ENCODE measurements around the gene ITIH5.

The ITIH5 gene

DNA sequence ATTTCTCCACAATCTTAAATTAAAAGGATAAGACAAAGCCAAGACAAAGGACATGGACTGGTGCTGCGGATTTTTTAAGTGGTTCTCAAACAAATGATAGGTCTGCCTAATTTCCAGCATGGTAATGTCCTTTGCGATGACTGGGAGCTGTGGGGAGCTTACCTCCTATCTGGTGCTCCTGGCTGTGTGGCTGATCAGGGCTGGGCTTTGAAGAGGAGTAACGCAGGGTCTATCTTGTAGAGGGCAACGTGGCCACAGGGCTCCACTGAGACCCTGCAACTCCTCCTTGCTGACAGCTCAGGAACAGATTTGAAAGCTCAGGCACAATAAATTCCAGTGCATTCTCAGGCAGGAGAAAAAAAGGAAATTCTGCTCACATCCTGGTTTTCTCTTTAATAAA lies 152.8 kb downstream of the ITIH5 start:
- H3K4me3 ChIP-seq (ENCODE audit: low read depth, low read length) = no peak overlapping the region
- TF ChIP-seq POLR2A (IDR thresholded peaks at IDR 0.05; ENCODE audit: extremely low read depth, insufficient read length) = no peak
- no peak for TF ChIP-seq MYC (IDR thresholded peaks at IDR 0.05; ENCODE audit: low read depth, low read length)
- TF ChIP-seq MAX (IDR thresholded peaks at IDR 0.05; ENCODE audit: low read depth, low read length) = no peak
- TF ChIP-seq, protein P1, sequence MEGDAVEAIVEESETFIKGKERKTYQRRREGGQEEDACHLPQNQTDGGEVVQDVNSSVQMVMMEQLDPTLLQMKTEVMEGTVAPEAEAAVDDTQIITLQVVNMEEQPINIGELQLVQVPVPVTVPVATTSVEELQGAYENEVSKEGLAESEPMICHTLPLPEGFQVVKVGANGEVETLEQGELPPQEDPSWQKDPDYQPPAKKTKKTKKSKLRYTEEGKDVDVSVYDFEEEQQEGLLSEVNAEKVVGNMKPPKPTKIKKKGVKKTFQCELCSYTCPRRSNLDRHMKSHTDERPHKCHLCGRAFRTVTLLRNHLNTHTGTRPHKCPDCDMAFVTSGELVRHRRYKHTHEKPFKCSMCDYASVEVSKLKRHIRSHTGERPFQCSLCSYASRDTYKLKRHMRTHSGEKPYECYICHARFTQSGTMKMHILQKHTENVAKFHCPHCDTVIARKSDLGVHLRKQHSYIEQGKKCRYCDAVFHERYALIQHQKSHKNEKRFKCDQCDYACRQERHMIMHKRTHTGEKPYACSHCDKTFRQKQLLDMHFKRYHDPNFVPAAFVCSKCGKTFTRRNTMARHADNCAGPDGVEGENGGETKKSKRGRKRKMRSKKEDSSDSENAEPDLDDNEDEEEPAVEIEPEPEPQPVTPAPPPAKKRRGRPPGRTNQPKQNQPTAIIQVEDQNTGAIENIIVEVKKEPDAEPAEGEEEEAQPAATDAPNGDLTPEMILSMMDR (IDR thresholded peaks at IDR 0.05; ENCODE audit: low read depth, low read length) = no peak
- no peak for DNase-seq (ENCODE audit: low read depth)

- TF ChIP-seq MAX (IDR thresholded peaks at IDR 0.05; ENCODE audit: low read depth, low read length) (no peak), MYC (IDR thresholded peaks at IDR 0.05; ENCODE audit: low read depth, low read length) (no peak), POLR2A (IDR thresholded peaks at IDR 0.05; ENCODE audit: extremely low read depth, insufficient read length) (no peak)
- TF ChIP-seq, protein P1 (IDR thresholded peaks at IDR 0.05; ENCODE audit: low read depth, low read length) = no peak
- DNase-seq (ENCODE audit: low read depth) = no peak
These were observed 153.3 kb downstream of the ITIH5 start for GRCh38 chr10:7513455-7513854.

GRCh38 chr10:7512487-7512886 lies 154.3 kb downstream of the ITIH5 start:
- DNase-seq (ENCODE audit: low read depth) = no peak
- no peak for TF ChIP-seq POLR2A (IDR thresholded peaks at IDR 0.05; ENCODE audit: extremely low read depth, insufficient read length)
- no peak for TF ChIP-seq MYC (IDR thresholded peaks at IDR 0.05; ENCODE audit: low read depth, low read length)
- TF ChIP-seq, protein P1 (IDR thresholded peaks at IDR 0.05; ENCODE audit: low read depth, low read length) = no peak
- no peak for TF ChIP-seq MAX (IDR thresholded peaks at IDR 0.05; ENCODE audit: low read depth, low read length)

More at GRCh38 chr10:7513455-7513854, 153.3 kb downstream of the ITIH5 start:
- H3K4me3 ChIP-seq (ENCODE audit: low read depth, low read length) = no peak overlapping the region

DNA sequence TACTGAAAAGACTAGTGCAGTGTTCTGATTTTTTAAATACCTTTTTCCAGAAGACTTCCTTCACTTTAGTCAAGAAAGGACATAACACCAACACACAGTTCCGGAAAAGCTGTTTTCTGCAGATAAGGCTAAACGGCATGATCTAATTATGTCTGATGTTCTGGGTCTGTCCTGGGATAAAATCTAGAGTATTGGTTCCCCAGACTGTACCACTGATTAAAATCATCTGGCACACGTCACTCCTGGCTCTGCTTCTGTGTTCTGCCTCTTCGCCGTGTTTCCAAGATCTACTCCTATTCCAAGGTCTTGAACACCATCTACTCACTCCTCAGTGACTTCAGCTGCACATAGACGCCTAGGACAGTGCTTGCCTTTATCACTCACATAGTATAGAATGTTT lies 155.2 kb downstream of the ITIH5 start:
- DNase-seq (ENCODE audit: low read depth) = no peak
- no peak for TF ChIP-seq MYC (IDR thresholded peaks at IDR 0.05; ENCODE audit: low read depth, low read length)
- no peak for TF ChIP-seq MAX (IDR thresholded peaks at IDR 0.05; ENCODE audit: low read depth, low read length)
- TF ChIP-seq, protein P1 (IDR thresholded peaks at IDR 0.05; ENCODE audit: low read depth, low read length) = no peak
- TF ChIP-seq POLR2A (IDR thresholded peaks at IDR 0.05; ENCODE audit: extremely low read depth, insufficient read length) = no peak
- H3K4me3 ChIP-seq (ENCODE audit: low read depth, low read length) = no peak overlapping the region

More at GRCh38 chr10:7512487-7512886, 154.3 kb downstream of the ITIH5 start:
- no peak overlapping the region for H3K4me3 ChIP-seq (ENCODE audit: low read depth, low read length)

Measured in NB4 (cell line).